NCI-H526 (cell line): ENCODE results near the gene COL2A1.

Experiments used
- DNase-seq, 2 experiments: peaks; one replicate each; lab custom pipeline; 2025; lab: John Stamatoyannopoulos, UW

The COL2A1 gene

DNA sequence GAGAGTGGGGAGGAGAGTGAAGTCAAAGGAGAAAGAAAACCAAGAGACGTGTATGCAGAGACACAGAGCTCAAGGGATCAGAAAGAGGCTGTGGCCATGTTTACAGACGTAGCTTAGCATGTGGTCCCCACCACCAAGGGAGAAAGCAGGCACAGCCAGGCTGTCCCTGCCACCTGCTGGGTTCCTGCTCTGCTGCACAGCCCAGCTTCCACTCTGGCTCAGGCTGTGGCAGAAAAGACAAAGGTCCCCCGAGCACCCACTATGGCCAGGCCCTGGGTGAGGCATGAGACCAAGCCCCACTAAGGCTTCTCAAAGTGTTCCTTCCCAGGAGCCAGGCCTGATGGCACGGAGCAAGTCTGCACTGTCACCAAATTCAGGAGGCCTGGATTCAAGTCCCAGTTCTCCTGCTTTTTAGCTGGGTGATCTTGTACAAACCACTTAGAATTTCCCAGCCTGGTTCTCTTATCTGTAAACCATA is 25.9 kb upstream of the COL2A1 start:
- DNase-seq, result peak in 1 of 2 experiments; percentile 17

GRCh38 chr12:48029491-48030172 is 25.4 kb upstream of the COL2A1 start:
- peak; percentile 50 to 55 for DNase-seq

DNA sequence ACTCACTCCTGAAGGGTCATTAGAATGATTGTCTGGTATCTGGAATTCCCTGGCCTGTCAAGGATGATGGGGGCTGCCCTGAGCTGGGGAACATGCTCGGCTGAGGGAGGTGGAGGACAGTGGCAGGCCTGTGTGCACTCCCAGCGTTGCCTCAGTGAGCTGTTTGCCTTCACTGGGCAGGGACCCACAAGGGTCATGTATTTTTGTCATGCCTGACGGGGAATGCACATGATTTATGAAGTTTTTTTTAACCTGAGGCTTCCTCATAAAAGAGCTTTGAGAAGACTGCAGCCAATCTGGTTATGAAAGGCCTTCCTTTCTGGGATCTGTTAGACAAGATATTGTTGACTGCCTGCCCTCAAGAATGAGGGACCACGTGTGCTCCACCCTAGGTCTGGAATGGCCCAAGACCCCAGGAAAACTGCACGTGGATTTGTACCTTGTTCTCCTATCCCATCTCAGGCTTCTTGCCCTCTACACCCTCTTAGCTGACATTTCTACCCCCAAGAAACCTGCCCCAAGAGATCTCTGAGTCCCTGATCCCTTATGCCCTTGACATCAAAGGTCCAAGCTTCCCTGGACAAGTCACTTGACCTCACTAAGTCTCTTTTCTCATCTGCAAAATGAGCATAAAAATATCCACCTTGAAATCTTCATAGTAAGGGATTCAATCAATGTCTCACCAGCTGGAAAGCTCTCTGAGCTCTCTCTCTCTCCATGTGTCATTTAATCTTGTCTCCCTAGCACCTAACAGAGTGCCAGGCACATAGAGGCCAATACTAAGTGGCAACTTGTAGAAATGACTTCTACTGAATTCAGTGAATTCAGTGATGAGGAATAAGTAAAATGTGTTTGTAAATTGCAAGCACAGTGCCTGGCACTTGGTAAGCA is 24.5 kb upstream of the COL2A1 start:
- no peak for DNase-seq

- no peak for DNase-seq
Observed at GRCh38 chr12:48027183-48028002, 23.1 kb upstream of the COL2A1 start.

DNA sequence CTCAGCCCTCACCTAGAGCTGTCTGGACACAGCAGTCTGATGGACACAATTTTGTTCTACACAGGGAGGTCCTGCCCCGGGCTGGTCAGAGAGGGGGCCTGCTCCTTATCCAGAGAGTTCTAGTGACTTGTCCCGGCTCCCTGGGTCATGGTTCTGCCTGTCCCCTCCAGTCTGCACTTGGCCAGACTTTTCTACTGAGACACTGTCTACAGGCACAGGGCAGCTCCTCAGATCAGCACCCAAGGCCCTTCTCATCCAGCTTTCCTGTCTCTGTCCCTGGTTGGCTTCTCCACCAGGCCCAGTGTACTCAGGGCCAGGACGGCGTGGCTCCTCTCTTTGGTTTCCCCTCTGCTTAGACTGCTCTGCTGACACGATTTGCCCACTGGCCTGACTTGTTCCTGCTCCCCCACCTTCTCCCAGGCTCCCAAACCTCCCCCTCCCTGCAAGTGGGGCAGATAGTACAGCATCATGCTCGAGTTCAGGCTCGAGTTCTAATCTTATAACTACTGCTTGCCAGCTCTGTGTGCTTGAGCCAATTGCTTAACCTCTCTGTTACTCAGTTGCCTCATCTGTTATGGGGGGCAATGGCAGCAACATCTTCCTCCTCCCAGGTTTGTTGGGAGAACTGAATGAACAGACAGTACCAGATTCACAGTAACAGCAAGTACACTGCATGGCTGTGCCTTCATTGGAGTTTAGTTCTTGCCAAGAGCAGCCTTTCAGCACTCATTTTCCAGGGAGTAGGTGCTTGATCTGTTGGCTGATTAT is 22.0 kb upstream of the COL2A1 start:
- no peak for DNase-seq

DNA sequence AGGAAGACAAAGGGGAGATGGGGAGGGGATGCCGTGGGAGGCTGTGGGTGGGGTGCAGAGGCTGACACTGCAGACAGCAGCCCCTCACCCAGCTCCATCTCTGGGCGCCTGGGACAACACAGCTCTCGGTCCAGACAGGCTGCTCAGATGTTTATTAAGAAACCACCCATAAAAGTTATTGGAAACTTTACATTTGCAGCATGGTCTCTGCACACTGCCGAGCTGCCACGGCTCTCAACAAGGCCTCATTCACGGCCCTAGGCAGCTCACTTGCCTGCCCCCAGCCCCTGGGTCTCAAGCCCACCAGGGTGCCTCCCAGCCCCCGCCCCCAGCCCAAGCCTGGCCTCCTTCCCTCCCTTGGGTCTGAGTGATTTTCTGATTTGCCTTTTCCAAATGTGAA is 21.0 kb upstream of the COL2A1 start:
- DNase-seq, result no peak

- DNase-seq, result no peak
Observed at GRCh38 chr12:48024735-48025134, 20.5 kb upstream of the COL2A1 start.

DNA sequence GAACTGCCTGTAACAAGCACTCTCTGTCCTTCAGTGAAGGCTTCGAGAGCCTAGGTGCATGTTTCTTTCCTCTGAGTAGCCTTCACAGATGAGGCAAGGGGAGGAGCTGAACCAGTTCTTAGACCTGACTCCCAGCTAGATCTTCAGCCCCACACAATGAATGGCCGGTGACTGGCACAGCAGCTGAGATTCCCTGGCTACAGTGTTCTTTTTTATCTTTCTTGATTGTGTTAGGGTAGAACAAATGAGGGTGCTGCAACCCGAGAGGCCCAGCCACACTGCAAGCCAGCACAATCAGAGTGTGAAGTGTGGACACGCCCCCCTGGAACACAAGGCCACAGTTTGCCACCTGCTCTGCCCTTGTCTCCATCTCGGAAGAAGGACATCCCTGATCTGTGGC is 19.1 kb upstream of the COL2A1 start:
- DNase-seq, result peak in 1 of 2 experiments; percentile 19

DNA sequence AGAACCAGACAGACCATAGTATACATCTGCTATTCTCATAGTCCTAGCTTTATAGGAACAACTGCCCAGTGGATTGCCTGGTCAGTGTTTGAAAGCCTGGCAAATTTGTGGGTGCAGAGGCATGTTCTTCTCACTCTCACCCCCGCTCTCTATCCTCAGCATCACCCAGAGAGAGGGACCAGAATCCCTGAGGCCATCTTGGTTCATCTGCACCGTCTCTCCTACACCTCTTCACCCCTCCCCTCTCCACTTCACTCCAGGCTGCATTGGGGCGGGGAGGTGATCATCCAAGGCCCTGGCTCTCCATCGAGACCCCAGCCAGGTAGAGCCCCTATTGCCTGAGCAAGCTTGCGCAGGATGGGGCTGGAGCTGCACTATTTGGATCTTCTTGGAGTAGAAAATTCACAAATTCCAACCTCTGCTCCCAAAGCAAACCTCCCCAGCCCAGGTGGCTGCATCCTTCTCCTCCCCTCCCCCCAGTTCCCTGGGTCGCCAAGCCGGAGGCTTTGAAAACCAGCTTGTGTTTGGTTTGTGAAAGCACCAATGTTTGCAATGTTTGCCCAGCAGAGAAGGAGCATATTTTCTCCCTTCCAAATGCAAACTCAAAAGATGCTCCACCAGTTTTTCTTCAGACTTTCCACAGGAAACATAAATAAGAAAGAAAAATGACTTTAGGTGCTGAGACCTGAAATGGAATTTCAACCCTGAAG is 18.6 kb upstream of the COL2A1 start:
- peak in 1 of 2 experiments; percentile 16 for DNase-seq

- no peak for DNase-seq
Observed at GRCh38 chr12:48022180-48022521, 17.9 kb upstream of the COL2A1 start.

DNA sequence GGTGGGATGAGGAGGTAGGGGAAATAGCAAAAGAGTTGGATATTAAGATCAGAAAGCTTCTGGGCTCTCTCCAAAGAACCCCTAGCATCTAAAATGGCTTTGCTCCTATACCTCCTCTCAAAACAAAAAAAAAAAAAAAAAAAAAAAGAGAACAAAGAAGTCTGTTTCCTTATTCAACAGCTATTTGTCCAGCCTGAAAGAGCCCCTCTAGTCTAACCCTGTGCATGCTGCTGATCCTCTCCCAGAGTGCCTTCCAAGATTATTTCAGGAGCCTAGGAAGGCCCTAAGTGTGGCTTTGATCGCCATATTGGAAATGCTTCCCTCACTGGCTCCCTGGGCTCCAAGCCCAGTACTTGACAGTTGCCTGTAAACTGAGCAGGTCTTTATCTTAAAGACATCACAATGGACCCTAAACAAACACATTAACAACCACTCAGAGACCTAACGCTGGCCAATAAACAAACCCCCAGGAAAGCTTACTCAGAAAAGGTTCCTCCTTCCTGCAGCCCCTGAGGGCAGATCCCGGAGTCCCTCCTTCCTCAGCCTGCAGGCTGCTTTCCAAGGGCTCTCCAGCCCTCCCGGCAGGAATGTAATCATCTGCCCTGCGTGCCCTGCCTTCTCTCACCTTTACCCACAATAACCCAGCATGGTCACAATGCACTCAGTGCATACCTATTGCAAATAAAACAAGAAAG is 17.4 kb upstream of the COL2A1 start:
- no peak for DNase-seq

GRCh38 chr12:48019639-48020265 is 15.5 kb upstream of the COL2A1 start:
- no peak for DNase-seq

DNA sequence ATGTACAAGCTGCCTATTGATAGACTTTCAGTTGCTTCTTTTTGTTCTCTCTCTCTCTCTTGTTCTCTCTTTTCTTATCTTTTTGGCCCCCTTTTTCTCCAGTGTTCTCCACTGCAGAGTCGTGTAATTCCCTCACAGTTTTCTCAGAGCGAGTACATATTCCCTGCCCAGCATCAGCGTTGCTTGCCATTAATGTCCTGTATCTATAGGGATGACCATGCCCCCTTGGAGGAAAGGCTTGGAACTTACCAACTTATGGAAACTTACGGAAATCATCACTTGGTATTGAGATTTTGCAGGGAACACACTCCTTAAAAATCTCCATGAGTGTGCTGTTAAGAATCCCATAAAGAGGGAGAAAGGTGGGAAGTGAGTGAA is 14.3 kb upstream of the COL2A1 start:
- DNase-seq, result no peak

DNA sequence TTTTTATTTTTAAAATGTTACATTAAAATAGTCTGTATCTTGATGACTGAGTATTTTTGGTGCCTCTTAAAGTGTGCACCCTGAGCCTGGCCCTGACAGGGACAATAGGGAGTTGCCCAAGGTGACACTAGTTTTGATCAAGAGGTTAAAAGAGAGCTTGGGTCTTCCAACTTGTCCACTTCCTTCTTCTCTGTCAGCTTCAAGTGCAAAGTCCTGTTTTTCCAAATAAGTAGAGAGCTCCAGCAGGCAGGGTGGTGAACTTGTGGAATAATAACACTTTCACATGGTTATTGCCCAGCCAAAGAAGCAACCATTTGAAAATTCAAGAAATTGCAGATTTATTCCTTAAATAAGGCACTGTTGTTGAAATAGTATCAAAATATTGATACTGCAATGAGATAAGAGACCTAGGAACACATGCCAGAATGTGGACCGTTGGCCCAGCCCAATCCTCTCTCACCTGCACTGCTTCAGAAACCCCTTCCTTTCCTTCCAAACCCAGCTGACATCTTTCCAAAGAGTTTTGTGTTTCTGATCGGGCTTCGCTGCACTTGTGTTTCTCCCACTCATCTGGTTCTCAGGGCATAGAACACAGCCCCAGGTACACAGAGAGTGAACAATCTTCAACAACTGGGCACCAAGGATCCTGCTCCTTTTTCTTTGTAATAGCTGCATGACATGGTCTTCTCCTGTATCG is 13.8 kb upstream of the COL2A1 start:
- DNase-seq, result no peak

GRCh38 chr12:48017496-48017895 is 13.2 kb upstream of the COL2A1 start:
- no peak for DNase-seq

DNA sequence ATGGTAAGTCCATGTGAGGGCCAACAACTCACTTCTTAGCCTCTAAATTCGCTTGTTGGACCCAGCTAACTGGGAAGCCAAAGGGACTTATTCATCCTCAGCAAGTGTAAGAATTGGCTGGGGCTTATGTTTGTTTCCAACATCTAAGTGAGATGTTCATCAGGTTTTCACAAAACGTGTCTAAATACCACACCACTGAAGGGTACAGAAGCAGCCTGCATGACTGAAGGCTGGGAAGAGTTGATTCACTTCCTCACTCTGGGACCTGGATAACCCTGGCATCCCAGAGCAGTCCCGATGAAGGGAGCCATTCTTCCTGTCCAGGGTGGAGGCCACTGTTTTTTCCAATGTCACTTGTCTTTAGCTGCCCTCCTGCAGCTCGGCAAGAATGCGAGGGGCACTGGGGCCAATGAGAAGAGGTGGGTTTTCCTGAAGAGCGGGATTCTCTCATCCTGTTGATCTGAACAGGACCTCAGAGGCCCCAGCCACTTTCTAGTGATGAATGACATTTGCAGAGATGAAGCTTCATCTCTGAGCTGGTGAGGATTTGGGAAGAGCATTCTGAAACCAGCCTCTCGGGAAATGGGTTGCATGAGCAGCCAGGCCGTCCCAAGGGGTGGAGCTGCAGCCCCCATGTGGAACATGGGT is 12.2 kb upstream of the COL2A1 start:
- DNase-seq, result no peak

GRCh38 chr12:48015954-48016353 is 11.7 kb upstream of the COL2A1 start:
- no peak for DNase-seq

- no peak for DNase-seq
Observed at GRCh38 chr12:48015129-48015528, 10.9 kb upstream of the COL2A1 start.

GRCh38 chr12:48013287-48013686 is 9.0 kb upstream of the COL2A1 start:
- DNase-seq, result no peak
